ENCODE measurements around the gene SMAD6. TPM values are rescaled to one million over a fixed set of nuclear protein-coding genes. Genes with fewer than 3 reads are reported as not detected.
A peak's percentile ranks its signal among the peaks of the same experiment; 100 is the strongest.

Gene SMAD6
- total and polyA plus RNA-seq, 9 of the 15 experiments (the other 6 are each of a cell fraction or from before 2014, with no cell fraction given) = 0.10 to 15.5 (median 3.7) TPM

DNA sequence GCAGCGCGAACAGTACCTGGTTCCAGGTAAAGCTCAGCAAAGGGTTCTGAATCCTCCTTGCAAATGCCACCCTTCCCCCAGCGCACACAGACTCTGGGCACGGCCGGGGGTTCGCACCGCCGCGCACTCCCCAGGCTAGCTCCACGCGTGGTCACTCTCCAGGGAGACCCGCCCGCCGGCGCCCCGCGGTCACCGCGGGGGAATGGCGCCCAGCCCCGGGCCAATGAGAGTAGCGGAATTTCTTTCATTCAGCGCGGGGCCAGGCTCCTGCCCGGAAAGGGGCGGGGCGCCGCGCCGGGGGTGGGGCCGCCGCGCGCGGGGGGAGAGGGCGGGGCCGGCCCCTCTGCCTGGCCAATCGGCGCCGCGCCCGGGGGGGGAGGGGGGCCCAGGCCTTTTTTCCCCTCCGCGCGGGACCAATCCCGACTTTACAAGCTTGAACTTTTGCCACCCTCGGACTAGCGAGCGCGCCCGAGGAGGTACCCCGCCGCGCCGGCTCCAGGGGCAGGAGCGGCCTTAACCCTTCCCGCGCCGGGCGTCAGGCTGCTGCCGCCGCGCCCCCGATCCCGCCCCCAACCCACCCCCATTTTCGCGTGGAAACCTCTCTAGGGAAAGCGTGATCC, 1.1 kb upstream of the SMAD6 start (continued):
- no peak for TF ChIP-seq U2AF1 (optimal IDR thresholded peaks at IDR 0.05; ENCODE audit: low read depth, low read length)
- peak; percentile 94 for TF ChIP-seq ZNF316 (IDR thresholded peaks at IDR 0.05)
- no peak for TF ChIP-seq ZNF274 (IDR thresholded peaks at IDR 0.05; ENCODE audit: borderline replicate concordance, low read depth, low read length)
- no peak for TF ChIP-seq MCM5 (IDR thresholded peaks at IDR 0.05; ENCODE audit: low read depth)
- no peak for TF ChIP-seq DPF2 (IDR thresholded peaks at IDR 0.05)
- TF ChIP-seq MXI1 (IDR thresholded peaks at IDR 0.05; ENCODE audit: low read depth, low read length) = peak; percentile 55; the same call in 1 of the 2 replicates
- no peak for TF ChIP-seq CREB1 (IDR thresholded peaks at IDR 0.05)
- no peak for TF ChIP-seq CREB1 (CRISPR knock-in tag; IDR thresholded peaks at IDR 0.05)
- TF ChIP-seq HDAC1 (IDR thresholded peaks at IDR 0.05) = peak in 1 of 2 experiments; percentile 8; a peak in 1 of 4 replicates
- TF ChIP-seq ATF1 (CRISPR knock-in tag; IDR thresholded peaks at IDR 0.05) = no peak
- 0 out of 2 replicates have a peak, but pooled peaks have one; percentile 5 for TF ChIP-seq ATF1 (tag; IDR thresholded peaks at IDR 0.05)
- TF ChIP-seq, protein P1, sequence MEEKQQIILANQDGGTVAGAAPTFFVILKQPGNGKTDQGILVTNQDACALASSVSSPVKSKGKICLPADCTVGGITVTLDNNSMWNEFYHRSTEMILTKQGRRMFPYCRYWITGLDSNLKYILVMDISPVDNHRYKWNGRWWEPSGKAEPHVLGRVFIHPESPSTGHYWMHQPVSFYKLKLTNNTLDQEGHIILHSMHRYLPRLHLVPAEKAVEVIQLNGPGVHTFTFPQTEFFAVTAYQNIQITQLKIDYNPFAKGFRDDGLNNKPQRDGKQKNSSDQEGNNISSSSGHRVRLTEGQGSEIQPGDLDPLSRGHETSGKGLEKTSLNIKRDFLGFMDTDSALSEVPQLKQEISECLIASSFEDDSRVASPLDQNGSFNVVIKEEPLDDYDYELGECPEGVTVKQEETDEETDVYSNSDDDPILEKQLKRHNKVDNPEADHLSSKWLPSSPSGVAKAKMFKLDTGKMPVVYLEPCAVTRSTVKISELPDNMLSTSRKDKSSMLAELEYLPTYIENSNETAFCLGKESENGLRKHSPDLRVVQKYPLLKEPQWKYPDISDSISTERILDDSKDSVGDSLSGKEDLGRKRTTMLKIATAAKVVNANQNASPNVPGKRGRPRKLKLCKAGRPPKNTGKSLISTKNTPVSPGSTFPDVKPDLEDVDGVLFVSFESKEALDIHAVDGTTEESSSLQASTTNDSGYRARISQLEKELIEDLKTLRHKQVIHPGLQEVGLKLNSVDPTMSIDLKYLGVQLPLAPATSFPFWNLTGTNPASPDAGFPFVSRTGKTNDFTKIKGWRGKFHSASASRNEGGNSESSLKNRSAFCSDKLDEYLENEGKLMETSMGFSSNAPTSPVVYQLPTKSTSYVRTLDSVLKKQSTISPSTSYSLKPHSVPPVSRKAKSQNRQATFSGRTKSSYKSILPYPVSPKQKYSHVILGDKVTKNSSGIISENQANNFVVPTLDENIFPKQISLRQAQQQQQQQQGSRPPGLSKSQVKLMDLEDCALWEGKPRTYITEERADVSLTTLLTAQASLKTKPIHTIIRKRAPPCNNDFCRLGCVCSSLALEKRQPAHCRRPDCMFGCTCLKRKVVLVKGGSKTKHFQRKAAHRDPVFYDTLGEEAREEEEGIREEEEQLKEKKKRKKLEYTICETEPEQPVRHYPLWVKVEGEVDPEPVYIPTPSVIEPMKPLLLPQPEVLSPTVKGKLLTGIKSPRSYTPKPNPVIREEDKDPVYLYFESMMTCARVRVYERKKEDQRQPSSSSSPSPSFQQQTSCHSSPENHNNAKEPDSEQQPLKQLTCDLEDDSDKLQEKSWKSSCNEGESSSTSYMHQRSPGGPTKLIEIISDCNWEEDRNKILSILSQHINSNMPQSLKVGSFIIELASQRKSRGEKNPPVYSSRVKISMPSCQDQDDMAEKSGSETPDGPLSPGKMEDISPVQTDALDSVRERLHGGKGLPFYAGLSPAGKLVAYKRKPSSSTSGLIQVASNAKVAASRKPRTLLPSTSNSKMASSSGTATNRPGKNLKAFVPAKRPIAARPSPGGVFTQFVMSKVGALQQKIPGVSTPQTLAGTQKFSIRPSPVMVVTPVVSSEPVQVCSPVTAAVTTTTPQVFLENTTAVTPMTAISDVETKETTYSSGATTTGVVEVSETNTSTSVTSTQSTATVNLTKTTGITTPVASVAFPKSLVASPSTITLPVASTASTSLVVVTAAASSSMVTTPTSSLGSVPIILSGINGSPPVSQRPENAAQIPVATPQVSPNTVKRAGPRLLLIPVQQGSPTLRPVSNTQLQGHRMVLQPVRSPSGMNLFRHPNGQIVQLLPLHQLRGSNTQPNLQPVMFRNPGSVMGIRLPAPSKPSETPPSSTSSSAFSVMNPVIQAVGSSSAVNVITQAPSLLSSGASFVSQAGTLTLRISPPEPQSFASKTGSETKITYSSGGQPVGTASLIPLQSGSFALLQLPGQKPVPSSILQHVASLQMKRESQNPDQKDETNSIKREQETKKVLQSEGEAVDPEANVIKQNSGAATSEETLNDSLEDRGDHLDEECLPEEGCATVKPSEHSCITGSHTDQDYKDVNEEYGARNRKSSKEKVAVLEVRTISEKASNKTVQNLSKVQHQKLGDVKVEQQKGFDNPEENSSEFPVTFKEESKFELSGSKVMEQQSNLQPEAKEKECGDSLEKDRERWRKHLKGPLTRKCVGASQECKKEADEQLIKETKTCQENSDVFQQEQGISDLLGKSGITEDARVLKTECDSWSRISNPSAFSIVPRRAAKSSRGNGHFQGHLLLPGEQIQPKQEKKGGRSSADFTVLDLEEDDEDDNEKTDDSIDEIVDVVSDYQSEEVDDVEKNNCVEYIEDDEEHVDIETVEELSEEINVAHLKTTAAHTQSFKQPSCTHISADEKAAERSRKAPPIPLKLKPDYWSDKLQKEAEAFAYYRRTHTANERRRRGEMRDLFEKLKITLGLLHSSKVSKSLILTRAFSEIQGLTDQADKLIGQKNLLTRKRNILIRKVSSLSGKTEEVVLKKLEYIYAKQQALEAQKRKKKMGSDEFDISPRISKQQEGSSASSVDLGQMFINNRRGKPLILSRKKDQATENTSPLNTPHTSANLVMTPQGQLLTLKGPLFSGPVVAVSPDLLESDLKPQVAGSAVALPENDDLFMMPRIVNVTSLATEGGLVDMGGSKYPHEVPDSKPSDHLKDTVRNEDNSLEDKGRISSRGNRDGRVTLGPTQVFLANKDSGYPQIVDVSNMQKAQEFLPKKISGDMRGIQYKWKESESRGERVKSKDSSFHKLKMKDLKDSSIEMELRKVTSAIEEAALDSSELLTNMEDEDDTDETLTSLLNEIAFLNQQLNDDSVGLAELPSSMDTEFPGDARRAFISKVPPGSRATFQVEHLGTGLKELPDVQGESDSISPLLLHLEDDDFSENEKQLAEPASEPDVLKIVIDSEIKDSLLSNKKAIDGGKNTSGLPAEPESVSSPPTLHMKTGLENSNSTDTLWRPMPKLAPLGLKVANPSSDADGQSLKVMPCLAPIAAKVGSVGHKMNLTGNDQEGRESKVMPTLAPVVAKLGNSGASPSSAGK (IDR thresholded peaks at IDR 0.05) = peak; percentile 47; the same call in 1 of the 2 replicates
- TF ChIP-seq RBM25 (IDR thresholded peaks at IDR 0.05; ENCODE audit: low read depth, low read length, severe bottlenecking) = peak; percentile 39
- no peak for TF ChIP-seq ARID2 (IDR thresholded peaks at IDR 0.05)
- no peak for TF ChIP-seq HMG20A (CRISPR knock-in tag; conservative IDR thresholded peaks at IDR 0.05)
- no peak; a peak in 1 of 4 replicates for TF ChIP-seq KDM4B (IDR thresholded peaks at IDR 0.05; ENCODE audit: borderline replicate concordance in 2 of 2, low read depth in 1 of 2)
- no peak for TF ChIP-seq SP2 (IDR thresholded peaks at IDR 0.05; ENCODE audit: extremely low read depth, low read depth, low read length, poor library complexity, severe bottlenecking)
- no peak for TF ChIP-seq PYGO2 (tag; IDR thresholded peaks at IDR 0.05)
- TF ChIP-seq TEAD1 (CRISPR knock-in tag; IDR thresholded peaks at IDR 0.05) = peak in 1 of 2 experiments; percentile 47; a peak in 1 of 4 replicates

All from K562 (cell line).